ENCODE measurements around the gene C17orf78.

DNA sequence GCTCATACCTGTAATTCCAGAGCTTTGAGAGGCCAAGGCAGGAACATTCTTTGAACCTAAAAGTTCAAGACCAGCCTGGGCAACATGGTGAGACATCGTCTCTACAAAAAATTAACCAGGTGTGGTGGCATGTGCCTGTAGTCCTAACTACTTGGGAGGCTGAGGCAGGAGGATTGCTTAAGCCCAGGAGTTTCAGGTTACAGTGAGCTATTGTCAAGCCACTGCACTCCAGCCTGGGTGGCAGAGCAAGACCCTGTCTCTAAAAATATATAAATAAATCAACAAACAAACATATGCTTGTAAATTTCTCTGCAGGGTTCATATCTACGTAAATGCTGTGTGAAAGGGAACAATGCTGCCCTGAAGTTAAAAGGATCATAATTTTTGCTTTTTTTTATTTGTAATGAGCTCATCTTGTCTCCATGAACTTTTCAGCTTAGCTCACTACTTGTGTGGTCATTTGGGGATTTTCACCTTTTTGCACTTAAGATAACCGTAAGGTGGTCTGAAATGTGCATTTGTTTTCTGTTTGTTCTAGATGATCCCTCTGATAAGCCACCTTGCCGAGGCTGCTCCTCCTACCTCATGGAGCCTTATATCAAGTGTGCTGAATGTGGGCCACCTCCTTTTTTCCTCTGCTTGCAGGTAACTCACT lies 47.3 kb downstream of the C17orf78 start:
- TF ChIP-seq, protein P1, sequence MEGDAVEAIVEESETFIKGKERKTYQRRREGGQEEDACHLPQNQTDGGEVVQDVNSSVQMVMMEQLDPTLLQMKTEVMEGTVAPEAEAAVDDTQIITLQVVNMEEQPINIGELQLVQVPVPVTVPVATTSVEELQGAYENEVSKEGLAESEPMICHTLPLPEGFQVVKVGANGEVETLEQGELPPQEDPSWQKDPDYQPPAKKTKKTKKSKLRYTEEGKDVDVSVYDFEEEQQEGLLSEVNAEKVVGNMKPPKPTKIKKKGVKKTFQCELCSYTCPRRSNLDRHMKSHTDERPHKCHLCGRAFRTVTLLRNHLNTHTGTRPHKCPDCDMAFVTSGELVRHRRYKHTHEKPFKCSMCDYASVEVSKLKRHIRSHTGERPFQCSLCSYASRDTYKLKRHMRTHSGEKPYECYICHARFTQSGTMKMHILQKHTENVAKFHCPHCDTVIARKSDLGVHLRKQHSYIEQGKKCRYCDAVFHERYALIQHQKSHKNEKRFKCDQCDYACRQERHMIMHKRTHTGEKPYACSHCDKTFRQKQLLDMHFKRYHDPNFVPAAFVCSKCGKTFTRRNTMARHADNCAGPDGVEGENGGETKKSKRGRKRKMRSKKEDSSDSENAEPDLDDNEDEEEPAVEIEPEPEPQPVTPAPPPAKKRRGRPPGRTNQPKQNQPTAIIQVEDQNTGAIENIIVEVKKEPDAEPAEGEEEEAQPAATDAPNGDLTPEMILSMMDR (IDR thresholded peaks at IDR 0.05): no peak
- no peak for TF ChIP-seq POLR2A (IDR thresholded peaks at IDR 0.05)

Measured in right lobe of liver (tissue), 4 donors.